ENCODE data around the gene OR12D1.
"Not testable (repeated sequence)": the region's sequence is repeated elsewhere in the genome, so short reads cannot be mapped to it uniquely, and the experiment has no call there.

Gene OR12D1

GRCh38 chr6:29414588-29414987 lies at the start of gene OR12D1:
OR12D1 (plus strand) TSS chr6:29414928.
- DNase-seq (ENCODE audit: low spot score) = no peak

GRCh38 chr6:29368765-29369164 lies 46.0 kb upstream of the OR12D1 start, which contains the start of gene OR5V1:
OR5V1 (minus strand) TSS chr6:29368865; CDS start chr6:29356195, 12,670 bp downstream.
- no peak for DNase-seq (ENCODE audit: low spot score)

- no peak for DNase-seq (ENCODE audit: low spot score)
These were observed 39.5 kb upstream of the OR12D1 start, which contains the start of gene OR12D3 for GRCh38 chr6:29375191-29375590. OR12D3 (minus strand) TSS chr6:29375291; CDS start chr6:29375287, 4 bp downstream.

DNA sequence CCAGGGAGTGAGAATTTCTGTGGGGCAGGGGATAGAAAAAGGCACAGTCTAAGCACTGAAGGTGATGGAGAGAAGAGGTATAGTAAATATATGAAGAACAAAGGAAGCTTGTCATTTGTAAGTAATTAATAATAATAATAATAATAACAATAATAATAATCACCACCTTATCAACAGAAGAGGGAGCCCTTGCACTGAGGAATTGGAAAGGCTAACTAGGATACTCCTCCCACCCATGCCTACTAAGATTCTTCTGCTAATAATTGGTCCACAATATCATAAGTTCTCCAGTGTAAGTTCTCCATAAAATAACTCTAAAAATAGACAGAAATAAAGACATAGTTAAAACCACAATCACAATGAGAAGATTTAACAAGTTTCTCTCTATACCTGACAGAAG lies 38.7 kb upstream of the OR12D1 start:
- no peak for DNase-seq (ENCODE audit: low spot score)

GRCh38 chr6:29388533-29388932 lies 26.2 kb upstream of the OR12D1 start:
- no peak for DNase-seq (ENCODE audit: low spot score)

GRCh38 chr6:29395331-29395730 lies 19.4 kb upstream of the OR12D1 start, which contains the start of gene OR12D2:
OR12D2 (plus strand) TSS chr6:29395631; CDS start chr6:29396700, 1,069 bp downstream.
- DNase-seq (ENCODE audit: low spot score) = no peak

DNA sequence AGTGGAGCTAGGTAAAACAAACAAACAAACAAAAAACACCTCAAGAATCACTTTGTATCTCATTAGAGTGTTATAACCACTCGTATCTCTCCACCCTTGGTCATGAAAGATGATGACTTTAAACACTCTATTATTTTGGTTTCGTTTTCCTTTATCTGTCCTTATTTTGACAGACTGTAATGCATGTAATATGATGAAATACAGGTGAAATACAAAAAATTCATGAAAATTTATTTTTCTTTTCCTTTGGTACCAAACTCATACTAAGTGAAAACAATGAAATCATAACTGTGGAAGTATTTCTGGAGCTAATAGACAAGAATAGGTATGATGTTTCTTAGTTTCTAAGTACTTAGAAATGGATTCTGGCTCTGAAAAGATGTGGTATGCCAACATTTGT lies 15.2 kb upstream of the OR12D1 start:
- DNase-seq (ENCODE audit: low spot score) = no peak

DNA sequence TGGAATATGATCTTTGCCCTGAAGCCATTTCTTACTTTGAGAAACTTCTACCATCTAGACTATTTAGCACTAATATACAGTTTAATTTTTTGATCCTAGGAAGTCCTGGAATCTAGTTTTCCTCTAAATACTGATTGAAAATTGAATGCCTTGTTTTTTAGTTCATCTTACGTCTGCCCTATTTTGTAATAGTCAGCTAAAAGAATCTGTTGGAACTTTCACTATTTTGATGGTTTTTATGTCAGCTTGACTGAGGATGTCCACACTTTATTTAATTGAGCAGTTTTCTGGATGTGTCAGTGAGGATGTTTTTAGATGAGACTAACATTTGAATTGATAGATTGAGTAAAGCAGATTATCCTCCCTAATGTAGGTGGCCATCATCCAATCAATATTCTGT lies 10.9 kb upstream of the OR12D1 start:
- no peak for DNase-seq (ENCODE audit: low spot score)

- DNase-seq (ENCODE audit: low spot score) = no peak
These were observed 4.8 kb downstream of the OR12D1 start for GRCh38 chr6:29419516-29419915.

GRCh38 chr6:29424168-29424567 lies 9.4 kb downstream of the OR12D1 start:
- DNase-seq (ENCODE audit: low spot score) = no peak

GRCh38 chr6:29424575-29424974 lies 9.8 kb downstream of the OR12D1 start:
- no peak for DNase-seq (ENCODE audit: low spot score)

DNA sequence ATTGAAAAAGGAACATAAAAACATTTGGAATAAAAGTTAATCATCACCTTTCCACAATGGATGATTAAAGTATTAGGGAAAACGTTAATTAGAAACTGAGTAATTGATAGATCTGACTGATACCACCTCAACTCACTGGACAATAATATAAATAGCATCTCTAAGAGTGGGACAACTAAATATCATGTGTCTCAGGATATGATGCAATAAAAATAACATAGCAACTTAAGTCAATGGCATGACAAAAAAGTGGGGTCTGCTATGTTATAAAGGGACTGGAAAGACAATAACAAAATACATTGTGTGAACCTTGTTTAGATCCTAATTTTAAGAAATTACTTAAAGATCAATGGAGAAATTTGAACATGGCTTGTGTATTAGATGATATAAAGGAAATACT lies 10.3 kb downstream of the OR12D1 start:
- DNase-seq (ENCODE audit: low spot score) = no peak

GRCh38 chr6:29426654-29427053 lies 11.9 kb downstream of the OR12D1 start:
- DNase-seq (ENCODE audit: low spot score) = no peak

- DNase-seq (ENCODE audit: low spot score) = not testable (repeated sequence)
These were observed 22.0 kb downstream of the OR12D1 start for GRCh38 chr6:29436730-29437129.

GRCh38 chr6:29439006-29439405 lies 24.3 kb downstream of the OR12D1 start, which contains the start of gene OR10C1:
OR10C1 (plus strand) TSS chr6:29439306; CDS start chr6:29440016, 710 bp downstream.
- no peak for DNase-seq (ENCODE audit: low spot score)

DNA sequence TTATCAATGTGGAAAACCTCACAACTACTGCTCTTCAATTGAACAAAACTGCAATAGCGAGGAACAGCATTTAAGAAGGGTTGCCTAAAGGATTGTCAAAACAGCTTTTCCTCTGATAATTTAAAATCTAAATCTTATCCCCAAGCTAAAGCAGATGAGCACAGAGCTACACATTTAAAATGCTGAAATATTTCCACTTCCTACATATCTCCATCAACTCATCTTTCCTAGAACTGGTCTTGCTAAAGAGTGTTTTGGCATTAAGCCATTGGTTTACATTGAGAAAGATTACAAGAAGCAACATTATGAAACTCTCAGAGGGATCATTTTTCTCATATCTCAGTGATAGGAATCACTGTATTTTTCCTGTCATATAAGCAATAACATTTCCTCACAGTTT lies 28.0 kb downstream of the OR12D1 start:
- DNase-seq (ENCODE audit: low spot score) = no peak

- DNase-seq (ENCODE audit: low spot score) = not testable (repeated sequence)
These were observed 29.3 kb downstream of the OR12D1 start for GRCh38 chr6:29444031-29444430.

- DNase-seq (ENCODE audit: low spot score) = no peak
These were observed 32.9 kb downstream of the OR12D1 start for GRCh38 chr6:29447670-29448069.

DNA sequence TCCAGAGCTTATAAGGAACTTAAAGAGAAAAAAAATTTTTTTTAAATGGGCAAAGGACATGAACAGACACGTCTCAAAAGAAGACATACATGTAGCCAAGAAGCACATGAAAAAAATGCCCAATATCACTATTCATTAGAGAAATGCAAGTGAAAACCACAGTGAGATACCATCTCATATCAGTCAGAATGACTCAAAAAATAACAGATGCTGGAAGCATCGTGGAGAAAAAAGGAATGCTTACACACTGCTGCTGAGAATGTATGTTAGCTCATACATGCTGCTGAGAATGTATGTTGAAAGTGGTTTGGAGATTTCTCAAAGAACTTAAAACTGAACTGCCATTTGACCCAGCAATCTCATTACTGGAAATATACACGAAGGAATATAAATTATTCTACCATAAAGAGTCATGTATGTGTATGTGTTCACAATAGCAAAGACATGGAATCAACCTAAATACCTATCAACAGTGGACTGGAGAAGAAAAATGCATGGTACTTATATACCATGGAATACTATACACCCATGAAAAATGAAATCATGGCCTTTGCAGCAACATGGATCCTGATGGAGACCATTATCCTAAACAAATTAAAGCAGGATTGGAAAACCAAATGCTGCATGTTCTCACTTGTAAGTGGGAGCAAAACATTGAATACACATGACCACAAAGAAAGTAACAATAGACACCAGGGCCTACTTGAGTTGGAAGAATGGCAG lies 36.9 kb downstream of the OR12D1 start:
- DNase-seq (ENCODE audit: low spot score) = no peak

GRCh38 chr6:29456971-29457370 lies 42.2 kb downstream of the OR12D1 start, which contains the start of the genes OR11A1 and OR2H1:
OR11A1 (minus strand) TSS chr6:29457071; CDS start chr6:29427641, 29,430 bp downstream.
OR2H1 (plus strand) TSS chr6:29457155; CDS start chr6:29461770, 4,615 bp downstream.
- no peak for DNase-seq (ENCODE audit: low spot score)

GRCh38 chr6:29461021-29461814 lies 46.5 kb downstream of the OR12D1 start:
- DNase-seq (ENCODE audit: low spot score) = no peak

DNA sequence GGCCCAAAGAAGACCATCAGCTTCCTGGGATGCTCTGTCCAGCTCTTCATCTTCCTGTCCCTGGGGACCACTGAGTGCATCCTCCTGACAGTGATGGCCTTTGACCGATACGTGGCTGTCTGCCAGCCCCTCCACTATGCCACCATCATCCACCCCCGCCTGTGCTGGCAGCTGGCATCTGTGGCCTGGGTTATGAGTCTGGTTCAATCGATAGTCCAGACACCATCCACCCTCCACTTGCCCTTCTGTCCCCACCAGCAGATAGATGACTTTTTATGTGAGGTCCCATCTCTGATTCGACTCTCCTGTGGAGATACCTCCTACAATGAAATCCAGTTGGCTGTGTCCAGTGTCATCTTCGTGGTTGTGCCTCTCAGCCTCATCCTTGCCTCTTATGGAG lies 47.3 kb downstream of the OR12D1 start:
- no peak for DNase-seq (ENCODE audit: low spot score)

- no peak for DNase-seq (ENCODE audit: low spot score)
These were observed 50.6 kb downstream of the OR12D1 start for GRCh38 chr6:29465279-29465678.

Measured in globus pallidus (tissue), 1 donor.